H9 (cell line): ENCODE data around the gene IMPACT. TPM values are rescaled to one million over a fixed set of nuclear protein-coding genes. Genes with fewer than 3 reads are reported as not detected.

Source experiments
- DNase-seq: peaks from one replicate; pipeline ENCODE4 v3.0.0-alpha.2; 2017
- H2AFZ ChIP-seq: one replicate; pipeline ENCODE4 v1.6.1; 2013; ENCODE audit warnings: mild to moderate bottlenecking, low read length, control low read depth, moderate library complexity
- H2AK5ac ChIP-seq: 2 replicates; pipeline ENCODE4 v1.6.1; 2013; ENCODE audit warnings: low read length, control low read depth, mixed read lengths; ENCODE audit not compliant: insufficient read length
- H2BK120ac ChIP-seq: one replicate; pipeline ENCODE4 v1.6.1; 2013; ENCODE audit warnings: low read depth, mild to moderate bottlenecking, low read length, control low read depth, inconsistent platforms; ENCODE audit not compliant: poor library complexity, severe bottlenecking
- H2BK12ac ChIP-seq: 2 replicates; pipeline ENCODE4 v1.6.1; 2013; ENCODE audit warnings: low read length, control low read depth, mixed read lengths, low read depth; ENCODE audit not compliant: insufficient read length
- H2BK15ac ChIP-seq: 2 replicates; pipeline ENCODE4 v1.6.1; 2013; ENCODE audit warnings: low read depth, low read length, control low read depth
- H2BK20ac ChIP-seq: one replicate; pipeline ENCODE4 v1.6.1; 2013; ENCODE audit warnings: low read depth, mild to moderate bottlenecking, low read length, control low read depth, inconsistent platforms; ENCODE audit not compliant: poor library complexity, severe bottlenecking
- H2BK5ac ChIP-seq: 2 replicates; pipeline ENCODE4 v1.6.1; 2013; ENCODE audit warnings: low read length, control low read depth, mixed read lengths; ENCODE audit not compliant: insufficient read length
- H3K14ac ChIP-seq: 2 replicates; pipeline ENCODE4 v1.6.1; 2013; ENCODE audit warnings: low read length, control low read depth; ENCODE audit not compliant: insufficient read depth
- H3K18ac ChIP-seq: 2 replicates; pipeline ENCODE4 v1.6.1; 2013; ENCODE audit warnings: low read depth, mild to moderate bottlenecking, mixed read lengths, low read length, control low read depth; ENCODE audit not compliant: insufficient read length
- H3K23ac ChIP-seq: 2 replicates; pipeline ENCODE4 v1.6.1; 2013; ENCODE audit warnings: low read length, control low read depth, mixed read lengths, low read depth; ENCODE audit not compliant: insufficient read length
- H3K23me2 ChIP-seq: 2 replicates; pipeline ENCODE4 v1.6.1; 2013; ENCODE audit warnings: low read depth, mild to moderate bottlenecking, mixed read lengths, low read length, control low read depth; ENCODE audit not compliant: insufficient read length, poor library complexity, severe bottlenecking
- H3K27ac ChIP-seq: 2 replicates; pipeline ENCODE4 v1.5.1; 2013; ENCODE audit warnings: low read length, control low read depth, mixed read lengths, low read depth; ENCODE audit not compliant: insufficient read length
- H3K27me3 ChIP-seq: 2 replicates; pipeline ENCODE4 v1.6.1; 2013; ENCODE audit warnings: low read length, control low read depth, inconsistent platforms; ENCODE audit not compliant: insufficient read depth
- H3K4ac ChIP-seq: 2 replicates; pipeline ENCODE4 v1.6.1; 2013; ENCODE audit warnings: low read depth, mild to moderate bottlenecking, control low read depth, inconsistent platforms, low read length, moderate library complexity
- H3K4me1 ChIP-seq: 2 replicates; pipeline ENCODE4 v1.6.1; 2013; ENCODE audit warnings: low read length, control low read depth, inconsistent platforms; ENCODE audit not compliant: insufficient read depth
- H3K4me2 ChIP-seq: 2 replicates; pipeline ENCODE4 v1.6.1; 2013; ENCODE audit warnings: low read length, control low read depth, mixed read lengths; ENCODE audit not compliant: insufficient read length, insufficient read depth
- H3K56ac ChIP-seq: 2 replicates; pipeline ENCODE4 v1.6.1; 2013; ENCODE audit warnings: low read depth, mild to moderate bottlenecking, mixed read lengths, low read length, control low read depth; ENCODE audit not compliant: insufficient read length
- H3K79me1 ChIP-seq: 2 replicates; pipeline ENCODE4 v1.6.1; 2013; ENCODE audit warnings: low read depth, mild to moderate bottlenecking, moderate library complexity, low read length, control low read depth, inconsistent platforms; ENCODE audit not compliant: insufficient read depth, poor library complexity, severe bottlenecking
- H3K79me2 ChIP-seq: 2 replicates; pipeline ENCODE4 v1.6.1; 2013; ENCODE audit warnings: low read length, control low read depth, inconsistent platforms; ENCODE audit not compliant: insufficient read depth
- H3K9ac ChIP-seq: 2 replicates; pipeline ENCODE4 v1.6.1; 2013; ENCODE audit warnings: low read length, control low read depth, mixed read lengths; ENCODE audit not compliant: insufficient read length; ENCODE audit errors: extremely low read depth
- H3K9me3 ChIP-seq: one replicate; pipeline ENCODE4 v1.6.1; 2013; ENCODE audit warnings: low read depth, low read length, inconsistent platforms; ENCODE audit not compliant: control insufficient read depth
- H3T11ph ChIP-seq: one replicate; pipeline ENCODE4 v1.6.1; 2013; ENCODE audit warnings: mild to moderate bottlenecking, low read length, control low read depth, inconsistent platforms
- H4K20me1 ChIP-seq: one replicate; pipeline ENCODE4 v1.6.1; 2013; ENCODE audit not compliant: control insufficient read depth, insufficient read length, insufficient read depth
- H4K5ac ChIP-seq: 2 replicates; pipeline ENCODE4 v1.6.1; 2013; ENCODE audit warnings: low read depth, mild to moderate bottlenecking, mixed read lengths, low read length, control low read depth; ENCODE audit not compliant: insufficient read length
- H4K8ac ChIP-seq: replicated peaks from 2 replicates; pipeline ENCODE4 v1.6.1; 2013; ENCODE audit warnings: low read length, control low read depth, mixed read lengths, low read depth; ENCODE audit not compliant: insufficient read length
- H4K91ac ChIP-seq: 2 replicates; pipeline ENCODE4 v1.6.1; 2013; ENCODE audit warnings: low read depth, mild to moderate bottlenecking, moderate library complexity, mixed read lengths, low read length, control low read depth; ENCODE audit not compliant: insufficient read length
- H3K27ac Mint-ChIP-seq, 3 experiments: 2 replicates in 2 of 3; 3 replicates in 1 of 3; pipeline ENCODE4 v1.8.0; 2020 to 2021; ENCODE audit warnings: mixed read lengths in 3 of 3, mild to moderate bottlenecking in 1 of 3, moderate library complexity in 1 of 3
- H3K27me3 Mint-ChIP-seq: 2 replicates; pipeline ENCODE4 v1.8.0; 2021; ENCODE audit warnings: low read depth, mild to moderate bottlenecking, moderate library complexity, mixed read lengths
- H3K36me3 Mint-ChIP-seq, 3 experiments: 2 replicates in 2 of 3; 3 replicates in 1 of 3; pipeline ENCODE4 v1.8.0; 2020 to 2021; ENCODE audit warnings: low read depth in 3 of 3, mixed read lengths in 3 of 3; ENCODE audit not compliant: insufficient read depth in 1 of 3
- H3K4me1 Mint-ChIP-seq, 2 experiments: 2 replicates each; pipeline ENCODE4 v1.8.0; 2020; ENCODE audit warnings: mixed read lengths in 2 of 2
- H3K4me3 Mint-ChIP-seq, 2 experiments: 2 replicates in 1 of 2; 3 replicates in 1 of 2; pipeline ENCODE4 v1.8.0; 2020 to 2021; ENCODE audit warnings: mild to moderate bottlenecking in 2 of 2, mixed read lengths in 2 of 2, moderate library complexity in 1 of 2
- H3K9me3 Mint-ChIP-seq, 2 experiments: 2 replicates in 1 of 2; 3 replicates in 1 of 2; pipeline ENCODE4 v1.8.0; 2020; ENCODE audit warnings: mild to moderate bottlenecking in 2 of 2, mixed read lengths in 2 of 2, moderate library complexity in 1 of 2
- WGBS: extraction: QIAGEN DNeasy Blood & Tissue Kit; methylation state at CpG from one replicate; pipeline ENCODE4 v1.1.7; 2013; ENCODE audit warnings: missing lambda C conversion rate, low lambda C conversion rate, mixed read lengths; ENCODE audit not compliant: insufficient read length; ENCODE audit errors: extremely low coverage; 5-methylcytosine and 5-hydroxymethylcytosine counted together
- total RNA-seq: library from RNA; stranded (reverse); gene quantifications from 2 replicates; pipeline ENCODE4 v1.2.1, GENCODE V29; 2021
- TF ChIP-seq, protein P1 (sequence below): fragments of 200-600 bp; sonication (generic); conservative IDR thresholded peaks from 3 replicates; pipeline ENCODE4 v1.8.0; 2021; ENCODE audit warnings: antibody characterized with exemption, mild to moderate bottlenecking

The IMPACT gene
- total RNA-seq, 1 experiment from 2014 or later = 41.9 TPM

DNA sequence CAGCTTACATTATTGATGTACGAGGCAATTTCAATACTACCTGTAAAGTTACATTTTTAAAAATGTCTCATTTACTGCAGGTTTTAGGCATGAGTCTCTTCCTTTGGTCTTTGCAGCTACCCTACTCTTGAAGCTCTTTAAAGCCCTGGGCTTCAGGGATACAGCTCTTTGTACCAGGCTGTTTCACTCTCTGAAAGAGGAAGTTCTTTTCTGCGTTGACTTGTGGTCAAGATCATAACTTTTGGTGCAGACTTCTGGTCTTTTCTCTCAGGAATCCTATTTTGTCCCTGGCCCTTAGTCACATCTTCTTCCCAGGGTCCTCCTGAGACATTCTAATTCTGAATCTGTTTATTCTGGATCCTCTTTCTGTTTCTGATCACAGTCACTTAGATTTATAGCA, 17.4 kb downstream of the IMPACT start:
- no peak overlapping the region for H4K5ac ChIP-seq
- H2BK15ac ChIP-seq = no peak overlapping the region
- no CpG with 5 or more reads among the region's 2 CpGs for WGBS
- H3K56ac ChIP-seq = no peak overlapping the region
- H2BK120ac ChIP-seq = no peak overlapping the region
- H3K4me1 Mint-ChIP-seq = no peaks in the 10 kb centered on the region
- no peak overlapping the region for H3K4me2 ChIP-seq
- H2AFZ ChIP-seq = no peak overlapping the region
- H3T11ph ChIP-seq = no peak overlapping the region
- H3K36me3 Mint-ChIP-seq = peaks cover 17 to 72% (median 67%) of the 10 kb centered on the region in 3 experiments; a peak in 6 of 7 replicates
- H3K4ac ChIP-seq = no peak overlapping the region
- no peaks in the 10 kb centered on the region for H3K9me3 ChIP-seq
- H3K79me1 ChIP-seq = no peaks in the 10 kb centered on the region
- H2AK5ac ChIP-seq = no peak overlapping the region
- H4K91ac ChIP-seq = no peak overlapping the region
- H3K18ac ChIP-seq = no peak overlapping the region
- no peak overlapping the region for H3K14ac ChIP-seq
- no peaks in the 10 kb centered on the region for H4K20me1 ChIP-seq
- H3K9me3 Mint-ChIP-seq = no peaks in the 10 kb centered on the region; a peak in 1 of 5 replicates
- no peak overlapping the region for H2BK5ac ChIP-seq
- H3K9ac ChIP-seq = no peak overlapping the region
- no peak overlapping the region for H2BK12ac ChIP-seq
- H2BK20ac ChIP-seq = no peak overlapping the region
- no peaks in the 10 kb centered on the region for H3K4me1 ChIP-seq
- H3K27ac Mint-ChIP-seq = no peak overlapping the region
- no peaks in the 10 kb centered on the region for H3K27me3 ChIP-seq
- H3K23ac ChIP-seq = no peak overlapping the region
- no peak for DNase-seq
- no peaks in the 10 kb centered on the region for H3K27me3 Mint-ChIP-seq
- TF ChIP-seq, protein P1, sequence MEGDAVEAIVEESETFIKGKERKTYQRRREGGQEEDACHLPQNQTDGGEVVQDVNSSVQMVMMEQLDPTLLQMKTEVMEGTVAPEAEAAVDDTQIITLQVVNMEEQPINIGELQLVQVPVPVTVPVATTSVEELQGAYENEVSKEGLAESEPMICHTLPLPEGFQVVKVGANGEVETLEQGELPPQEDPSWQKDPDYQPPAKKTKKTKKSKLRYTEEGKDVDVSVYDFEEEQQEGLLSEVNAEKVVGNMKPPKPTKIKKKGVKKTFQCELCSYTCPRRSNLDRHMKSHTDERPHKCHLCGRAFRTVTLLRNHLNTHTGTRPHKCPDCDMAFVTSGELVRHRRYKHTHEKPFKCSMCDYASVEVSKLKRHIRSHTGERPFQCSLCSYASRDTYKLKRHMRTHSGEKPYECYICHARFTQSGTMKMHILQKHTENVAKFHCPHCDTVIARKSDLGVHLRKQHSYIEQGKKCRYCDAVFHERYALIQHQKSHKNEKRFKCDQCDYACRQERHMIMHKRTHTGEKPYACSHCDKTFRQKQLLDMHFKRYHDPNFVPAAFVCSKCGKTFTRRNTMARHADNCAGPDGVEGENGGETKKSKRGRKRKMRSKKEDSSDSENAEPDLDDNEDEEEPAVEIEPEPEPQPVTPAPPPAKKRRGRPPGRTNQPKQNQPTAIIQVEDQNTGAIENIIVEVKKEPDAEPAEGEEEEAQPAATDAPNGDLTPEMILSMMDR = no peak
- no peak overlapping the region for H4K8ac ChIP-seq
- no peak overlapping the region for H3K27ac ChIP-seq
- H3K79me2 ChIP-seq = no peaks in the 10 kb centered on the region
- no peak overlapping the region for H3K4me3 Mint-ChIP-seq
- no peaks in the 10 kb centered on the region for H3K23me2 ChIP-seq
